Effector memory CD4-positive, alpha-beta T cell (primary cell): ENCODE data around the gene SLC10A6.

Experiments used
- DNase-seq, 3 donors: peaks; one replicate each; pipeline ENCODE4 v3.0.0-alpha.2; 2020
- H3K27ac ChIP-seq: 2 replicates; pipeline ENCODE4 v1.7.0; 2013; ENCODE audit warnings: mild to moderate bottlenecking, low read length, moderate library complexity; ENCODE audit not compliant: insufficient read depth, poor library complexity, severe bottlenecking
- H3K27me3 ChIP-seq: replicated peaks from 2 replicates; pipeline ENCODE4 v1.7.0; 2013; ENCODE audit warnings: mild to moderate bottlenecking, low read length; ENCODE audit not compliant: insufficient read depth, control insufficient read depth, poor library complexity, severe bottlenecking
- H3K36me3 ChIP-seq: 2 replicates; pipeline ENCODE4 v1.7.0; 2013; ENCODE audit warnings: mild to moderate bottlenecking, low read length, moderate library complexity; ENCODE audit not compliant: control insufficient read depth, insufficient read depth
- H3K4me1 ChIP-seq: 2 replicates; pipeline ENCODE4 v1.7.0; 2013; ENCODE audit warnings: low read length, mild to moderate bottlenecking; ENCODE audit not compliant: control insufficient read depth, insufficient read depth, poor library complexity, severe bottlenecking
- H3K4me3 ChIP-seq: 2 replicates; pipeline ENCODE4 v1.7.0; 2013; ENCODE audit warnings: low read length, low read depth, mild to moderate bottlenecking; ENCODE audit not compliant: insufficient read depth, poor library complexity, severe bottlenecking
- H3K9me3 ChIP-seq: 2 replicates; pipeline ENCODE4 v1.7.0; 2013; ENCODE audit warnings: mild to moderate bottlenecking, low read length, moderate library complexity; ENCODE audit not compliant: control insufficient read depth

The SLC10A6 gene

DNA sequence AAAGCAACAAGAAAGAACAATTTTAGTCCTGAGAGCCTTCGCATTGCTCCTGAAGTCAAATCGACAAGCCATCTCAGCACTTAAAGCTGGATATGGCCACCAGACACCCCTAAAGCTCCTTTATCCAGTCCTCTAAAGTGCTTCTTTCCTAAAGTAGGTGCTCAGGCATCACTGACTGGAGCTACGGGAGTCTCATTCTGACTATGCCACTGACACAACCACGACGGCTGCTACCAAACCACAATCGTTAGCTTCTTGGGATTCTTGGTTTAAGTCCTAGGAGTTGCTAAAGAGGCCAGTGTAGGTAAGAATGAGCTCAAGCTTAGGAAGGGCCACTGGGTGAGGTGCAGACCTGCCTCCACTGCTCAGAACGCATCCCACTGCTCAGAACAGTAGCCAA, 1.0 kb downstream of the SLC10A6 start:
- DNase-seq, result no peak
- no peak overlapping the region for H3K4me3 ChIP-seq
- H3K36me3 ChIP-seq, result no peaks in the 10 kb centered on the region
- no peaks in the 10 kb centered on the region for H3K4me1 ChIP-seq
- no peaks in the 10 kb centered on the region for H3K9me3 ChIP-seq
- no peak overlapping the region for H3K27ac ChIP-seq
- no peaks in the 10 kb centered on the region for H3K27me3 ChIP-seq

DNA sequence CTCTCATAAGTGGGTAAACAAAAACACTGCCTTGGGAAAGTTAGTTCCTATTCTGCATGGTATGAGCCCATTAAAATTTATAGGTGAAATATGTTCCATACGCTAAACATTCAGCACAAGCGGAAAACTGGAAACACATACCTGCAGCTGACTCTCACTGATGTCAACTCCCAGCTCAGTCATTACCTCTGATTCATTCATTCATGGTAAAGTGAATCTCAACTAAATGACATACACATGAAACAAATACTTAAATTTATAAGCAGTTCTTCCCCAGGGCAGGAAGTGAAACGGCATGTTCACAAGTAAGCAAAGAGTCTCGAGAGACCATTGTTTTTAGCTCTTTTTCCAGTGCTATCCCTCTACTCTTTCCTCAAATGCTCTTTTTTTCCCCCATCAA, 1.6 kb downstream of the SLC10A6 start:
- no peak for DNase-seq
- Histone ChIP-seq H3K9me3 (no peaks in the 10 kb centered on the region), H3K4me1 (no peaks in the 10 kb centered on the region), H3K4me3 (no peak overlapping the region), H3K36me3 (no peaks in the 10 kb centered on the region), H3K27ac (no peak overlapping the region), H3K27me3 (no peaks in the 10 kb centered on the region)

DNA sequence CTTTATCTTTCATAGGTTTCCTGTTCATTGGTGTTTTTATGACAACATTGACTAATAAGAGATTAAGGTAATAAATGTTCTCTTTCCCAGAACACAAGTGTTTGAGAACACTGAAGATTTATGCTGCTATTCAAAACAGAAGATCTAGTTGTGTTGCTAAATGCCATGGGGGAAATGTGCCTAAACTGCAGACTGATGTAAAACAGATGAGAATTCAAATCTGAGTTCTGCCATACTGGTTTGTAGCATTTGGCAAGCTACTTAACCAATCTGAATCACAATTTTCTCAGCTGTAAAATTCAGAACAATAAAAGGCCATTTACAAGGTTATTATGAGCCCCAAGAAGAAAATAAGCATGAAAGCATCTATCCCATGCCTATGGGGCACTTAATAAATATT, 2.3 kb downstream of the SLC10A6 start:
- Histone ChIP-seq H3K36me3 (no peaks in the 10 kb centered on the region), H3K27ac (no peak overlapping the region), H3K27me3 (no peaks in the 10 kb centered on the region), H3K9me3 (no peaks in the 10 kb centered on the region), H3K4me1 (no peaks in the 10 kb centered on the region), H3K4me3 (no peak overlapping the region)
- no peak for DNase-seq

DNA sequence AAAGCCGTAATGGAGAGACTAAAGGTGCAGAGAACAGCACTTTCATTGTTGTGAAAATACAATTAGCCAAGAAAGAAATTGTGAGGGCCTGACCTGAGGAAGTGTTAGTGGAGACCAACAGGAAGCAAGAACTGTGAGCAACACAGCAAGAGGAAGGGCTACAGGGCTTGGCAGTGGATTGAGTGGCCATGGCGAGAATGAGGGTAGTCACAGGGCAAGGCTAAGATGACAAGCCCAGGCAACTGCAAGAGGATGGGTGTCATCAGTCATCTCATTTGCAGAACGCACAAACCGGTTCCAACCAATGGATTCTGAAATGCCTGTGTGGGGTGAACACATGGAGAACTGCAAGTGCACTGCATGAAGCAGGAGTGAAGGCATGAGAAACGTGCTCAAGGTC, 3.6 kb downstream of the SLC10A6 start:
- DNase-seq, result no peak
- H3K27ac ChIP-seq, result no peak overlapping the region
- H3K4me3 ChIP-seq, result no peak overlapping the region
- H3K4me1 ChIP-seq, result no peaks in the 10 kb centered on the region
- H3K9me3 ChIP-seq, result no peaks in the 10 kb centered on the region
- no peaks in the 10 kb centered on the region for H3K36me3 ChIP-seq
- no peaks in the 10 kb centered on the region for H3K27me3 ChIP-seq

DNA sequence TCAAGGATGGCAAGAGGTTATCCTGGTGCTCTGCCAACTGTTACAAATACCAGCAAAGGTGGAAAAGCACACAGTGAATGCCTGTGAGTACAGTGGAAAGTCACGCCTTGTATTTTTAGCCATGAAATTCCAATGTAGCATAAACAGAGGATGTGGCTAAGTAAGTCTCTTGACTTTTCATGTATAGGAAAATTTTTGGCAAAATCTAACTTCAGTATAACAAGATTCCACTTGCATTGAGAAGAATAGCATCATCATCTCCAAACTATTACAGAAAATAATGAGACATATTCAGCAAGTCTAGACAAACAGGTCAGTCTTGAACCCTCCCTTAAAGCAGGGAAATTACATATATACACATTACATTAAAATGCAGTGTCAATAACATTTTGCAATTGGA, 7.9 kb downstream of the SLC10A6 start:
- Histone ChIP-seq H3K4me1 (no peaks in the 10 kb centered on the region), H3K9me3 (no peaks in the 10 kb centered on the region), H3K36me3 (no peaks in the 10 kb centered on the region), H3K27me3 (no peaks in the 10 kb centered on the region), H3K4me3 (no peak overlapping the region), H3K27ac (no peak overlapping the region)
- no peak for DNase-seq

DNA sequence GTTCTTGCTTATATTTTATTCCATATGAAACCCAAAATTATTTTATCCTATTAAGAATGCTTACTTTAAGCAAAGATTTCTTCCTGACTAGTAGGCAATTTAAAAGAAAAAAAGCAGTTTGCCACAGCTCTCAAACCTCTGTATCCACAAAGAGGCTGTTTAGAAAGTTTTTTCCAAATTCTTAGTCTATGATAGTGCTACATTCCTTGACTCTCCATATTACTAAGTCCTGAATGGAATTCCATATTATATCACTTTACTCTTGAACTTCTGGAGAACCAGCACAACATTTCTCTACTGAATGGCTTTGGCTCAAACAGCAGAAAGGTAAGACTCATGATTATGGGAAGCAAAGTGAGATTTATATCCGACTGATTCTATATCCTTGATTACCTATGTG, 8.3 kb downstream of the SLC10A6 start:
- no peak for DNase-seq
- no peaks in the 10 kb centered on the region for H3K36me3 ChIP-seq
- H3K27me3 ChIP-seq, result no peaks in the 10 kb centered on the region
- no peaks in the 10 kb centered on the region for H3K4me1 ChIP-seq
- no peak overlapping the region for H3K4me3 ChIP-seq
- no peak overlapping the region for H3K27ac ChIP-seq
- no peaks in the 10 kb centered on the region for H3K9me3 ChIP-seq

DNA sequence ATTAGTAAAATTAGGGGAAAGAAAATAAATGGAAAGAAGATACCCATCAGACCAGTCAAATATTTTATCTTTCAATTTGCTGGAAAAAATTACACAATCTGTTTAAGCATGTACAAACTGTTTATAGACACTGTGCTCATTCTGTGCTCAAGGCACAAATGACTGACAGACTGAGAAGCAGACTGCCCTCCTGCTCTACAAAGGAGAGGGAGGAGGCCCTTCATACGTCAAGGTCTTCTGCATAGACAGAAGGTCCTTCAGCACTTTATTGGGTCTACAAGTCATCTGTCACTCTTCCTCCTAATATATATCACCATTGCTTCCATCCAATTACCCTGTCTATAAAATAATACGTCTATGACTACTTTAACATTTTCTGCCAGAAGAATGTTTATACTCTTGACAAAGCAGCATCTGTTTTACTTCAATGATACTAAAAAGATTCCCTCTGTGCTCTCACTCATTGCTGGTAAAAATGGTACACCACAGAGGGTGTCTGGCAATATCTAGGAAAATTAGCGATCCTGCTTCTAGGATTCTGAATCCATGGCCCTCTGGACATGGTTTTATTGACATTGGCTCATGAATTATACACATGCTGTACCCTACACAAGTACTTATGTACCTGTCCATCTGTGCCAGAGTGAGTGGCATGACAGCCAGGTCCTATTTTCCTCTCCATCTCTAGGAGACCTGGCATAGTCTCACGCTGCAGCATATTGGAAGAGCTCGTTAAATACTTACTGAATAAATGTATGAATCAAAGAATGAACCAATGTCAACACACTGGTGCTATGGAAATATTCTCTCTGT, 11.3 kb downstream of the SLC10A6 start:
- Histone ChIP-seq H3K4me3 (no peak overlapping the region), H3K36me3 (no peaks in the 10 kb centered on the region), H3K9me3 (no peaks in the 10 kb centered on the region), H3K27ac (no peak overlapping the region), H3K27me3 (no peaks in the 10 kb centered on the region), H3K4me1 (no peaks in the 10 kb centered on the region)
- no peak for DNase-seq

DNA sequence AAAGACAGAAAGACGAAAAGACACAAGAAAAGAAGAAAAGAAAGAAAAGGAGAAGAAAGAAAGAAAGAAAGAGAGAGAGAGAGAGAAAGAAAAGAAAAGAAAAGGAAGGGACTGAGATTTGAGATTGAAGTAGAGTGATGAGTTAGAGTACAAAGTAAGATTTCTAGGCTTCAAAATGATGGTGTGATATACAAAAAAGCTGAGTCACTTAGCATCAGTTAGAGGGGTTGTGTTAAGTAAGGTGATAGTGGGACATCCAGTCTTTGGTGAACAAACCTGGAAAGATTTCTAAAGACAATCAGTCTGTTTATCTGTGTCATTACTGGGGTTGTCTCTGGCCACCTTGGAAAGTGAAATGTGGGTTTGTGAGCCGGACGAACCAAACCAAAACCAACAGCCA, 13.5 kb downstream of the SLC10A6 start:
- Histone ChIP-seq H3K4me1 (no peaks in the 10 kb centered on the region), H3K27ac (no peak overlapping the region), H3K9me3 (no peaks in the 10 kb centered on the region), H3K36me3 (no peaks in the 10 kb centered on the region), H3K27me3 (no peaks in the 10 kb centered on the region), H3K4me3 (no peak overlapping the region)
- DNase-seq, result no peak

DNA sequence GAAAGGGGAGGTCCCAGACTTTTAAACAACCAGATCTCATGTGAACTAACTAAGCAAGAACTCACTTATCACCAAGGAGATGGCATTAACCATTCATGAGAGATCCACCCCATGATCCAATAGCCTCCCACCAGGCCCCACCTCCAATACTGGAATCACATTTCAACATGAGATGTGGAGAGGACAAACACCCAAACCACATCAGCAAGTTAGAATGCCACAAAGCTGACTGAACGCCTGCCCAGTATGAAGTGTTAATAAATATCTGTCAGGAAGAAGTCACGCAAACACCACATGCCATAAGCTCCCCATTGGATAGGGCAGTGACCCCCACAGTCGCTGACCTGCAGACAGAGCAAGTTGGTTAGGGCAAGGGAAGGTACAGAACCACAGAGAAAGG, 14.3 kb downstream of the SLC10A6 start:
- H3K27ac ChIP-seq, result no peak overlapping the region
- H3K4me1 ChIP-seq, result no peaks in the 10 kb centered on the region
- H3K27me3 ChIP-seq, result no peaks in the 10 kb centered on the region
- DNase-seq, result no peak
- H3K9me3 ChIP-seq, result no peaks in the 10 kb centered on the region
- H3K4me3 ChIP-seq, result no peak overlapping the region
- H3K36me3 ChIP-seq, result no peaks in the 10 kb centered on the region

DNA sequence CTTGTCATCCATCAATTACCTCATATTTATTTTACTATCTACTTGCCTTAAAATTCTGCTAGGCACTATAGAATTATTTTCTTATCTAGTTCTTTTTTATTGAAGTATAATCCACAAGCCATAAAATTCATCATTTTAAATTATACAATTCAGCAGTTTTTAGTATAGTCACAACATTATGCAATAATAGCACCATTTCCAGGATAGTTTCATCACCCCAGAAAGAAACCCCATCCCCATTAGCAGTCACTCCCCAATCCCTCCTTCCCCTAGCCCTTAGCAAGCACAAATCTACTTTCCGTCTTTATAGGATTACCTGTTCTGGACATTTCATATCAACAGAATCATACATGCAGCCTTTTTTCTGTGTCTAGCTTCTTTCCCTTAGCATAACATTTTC, 15.6 kb downstream of the SLC10A6 start:
- Histone ChIP-seq H3K9me3 (no peaks in the 10 kb centered on the region), H3K4me1 (no peaks in the 10 kb centered on the region)
- DNase-seq, result no peak

More for the DNA sequence above, 15.6 kb downstream of the SLC10A6 start:
- no peak overlapping the region for H3K27ac ChIP-seq
- no peaks in the 10 kb centered on the region for H3K27me3 ChIP-seq
- no peaks in the 10 kb centered on the region for H3K36me3 ChIP-seq
- H3K4me3 ChIP-seq, result no peak overlapping the region
